ENCODE results near the gene GABBR1.

The GABBR1 gene

GRCh38 chr6:29641430-29642148 lies 8.6 kb upstream of the GABBR1 start:
- H3K27me3 Mint-ChIP-seq = no peaks in the 10 kb centered on the region
- peak overlapping the region; percentile 33 for H3K27ac Mint-ChIP-seq
- H3K36me3 Mint-ChIP-seq = no peaks in the 10 kb centered on the region
- no peaks in the 10 kb centered on the region for H3K9me3 Mint-ChIP-seq
- H3K4me3 Mint-ChIP-seq = no peak overlapping the region
- peaks cover 7 to 9% of the 10 kb centered on the region in 2 donors for H3K4me1 Mint-ChIP-seq
- DNase-seq (no peak), ATAC-seq (replicated peaks) (peak; percentile 16 to 33)

- Mint-ChIP-seq H3K27ac (no peak overlapping the region), H3K4me1 (peaks cover 23 to 37% of the 10 kb centered on the region in 2 donors), H3K36me3 (no peaks in the 10 kb centered on the region), H3K4me3 (no peak overlapping the region), H3K9me3 (no peaks in the 10 kb centered on the region), H3K27me3 (no peaks in the 10 kb centered on the region)
- ATAC-seq (replicated peaks) (no peak), DNase-seq (no peak)
These were observed 4.3 kb upstream of the GABBR1 start for GRCh38 chr6:29637247-29637646.

GRCh38 chr6:29633534-29633905 lies 537 bp upstream of the GABBR1 start:
- ATAC-seq (replicated peaks) = peak; percentile 1 to 10
- no peaks in the 10 kb centered on the region for H3K9me3 Mint-ChIP-seq
- DNase-seq = no peak
- H3K4me1 Mint-ChIP-seq = peaks cover 35 to 65% of the 10 kb centered on the region in 2 donors
- H3K36me3 Mint-ChIP-seq = no peaks in the 10 kb centered on the region
- no peaks in the 10 kb centered on the region for H3K27me3 Mint-ChIP-seq
- peak overlapping the region; percentile 87 to 92 for H3K4me3 Mint-ChIP-seq
- peak overlapping the region; percentile 87 for H3K27ac Mint-ChIP-seq

- Mint-ChIP-seq H3K4me3 (peak overlapping the region; percentile 87 to 92), H3K36me3 (no peaks in the 10 kb centered on the region), H3K9me3 (no peaks in the 10 kb centered on the region), H3K27me3 (no peaks in the 10 kb centered on the region), H3K27ac (peak overlapping the region; percentile 31), H3K4me1 (peaks cover 36 to 70% of the 10 kb centered on the region in 2 donors)
- DNase-seq = peak; percentile 37
- peak; percentile 36 to 56 for ATAC-seq (replicated peaks)
These were observed 887 bp downstream of the GABBR1 start for GRCh38 chr6:29631860-29632731.

GRCh38 chr6:29631209-29631810 lies 1.7 kb downstream of the GABBR1 start:
- H3K27ac Mint-ChIP-seq = no peak overlapping the region
- H3K4me3 Mint-ChIP-seq = peak overlapping the region; percentile 87 to 92
- no peak for ATAC-seq (replicated peaks)
- no peaks in the 10 kb centered on the region for H3K36me3 Mint-ChIP-seq
- no peaks in the 10 kb centered on the region for H3K27me3 Mint-ChIP-seq
- H3K9me3 Mint-ChIP-seq = no peaks in the 10 kb centered on the region
- DNase-seq = no peak
- peaks cover 37 to 70% of the 10 kb centered on the region in 2 donors for H3K4me1 Mint-ChIP-seq

- Mint-ChIP-seq H3K4me1 (peaks cover 38 to 61% of the 10 kb centered on the region in 2 donors), H3K36me3 (no peaks in the 10 kb centered on the region), H3K27me3 (no peaks in the 10 kb centered on the region), H3K4me3 (no peak overlapping the region), H3K9me3 (no peaks in the 10 kb centered on the region), H3K27ac (no peak overlapping the region)
- no peak for DNase-seq
- ATAC-seq (replicated peaks) = no peak
These were observed 2.7 kb downstream of the GABBR1 start for GRCh38 chr6:29630315-29630714.

GRCh38 chr6:29629571-29629970 lies 3.4 kb downstream of the GABBR1 start:
- H3K9me3 Mint-ChIP-seq = no peaks in the 10 kb centered on the region
- peaks cover 38 to 59% of the 10 kb centered on the region in 2 donors for H3K4me1 Mint-ChIP-seq
- H3K27me3 Mint-ChIP-seq = no peaks in the 10 kb centered on the region
- ATAC-seq (replicated peaks) = no peak
- no peak for DNase-seq
- no peak overlapping the region for H3K4me3 Mint-ChIP-seq
- H3K36me3 Mint-ChIP-seq = no peaks in the 10 kb centered on the region
- H3K27ac Mint-ChIP-seq = no peak overlapping the region

- Mint-ChIP-seq H3K27ac (peak overlapping the region; percentile 66), H3K4me3 (peak overlapping the region; percentile 86 to 92), H3K4me1 (peaks cover 31 to 50% of the 10 kb centered on the region in 2 donors), H3K27me3 (no peaks in the 10 kb centered on the region), H3K36me3 (peaks cover 4 to 5% of the 10 kb centered on the region in 2 donors), H3K9me3 (no peaks in the 10 kb centered on the region)
- DNase-seq (peak; percentile 41), ATAC-seq (replicated peaks) (peak; percentile 47 to 48)
These were observed 4.3 kb downstream of the GABBR1 start for GRCh38 chr6:29628419-29629281.

GRCh38 chr6:29627755-29628418 lies 5.1 kb downstream of the GABBR1 start:
- ATAC-seq (replicated peaks) = peak; percentile 24 to 26
- Mint-ChIP-seq H3K4me3 (peak overlapping the region; percentile 86 to 92), H3K4me1 (peaks cover 25 to 43% of the 10 kb centered on the region in 2 donors)

GRCh38 chr6:29626948-29627754 lies 5.8 kb downstream of the GABBR1 start:
- no peak for ATAC-seq (replicated peaks)
- peak overlapping the region; percentile 86 to 92 for H3K4me3 Mint-ChIP-seq
- H3K36me3 Mint-ChIP-seq = peaks cover 9 to 17% of the 10 kb centered on the region in 2 donors
- peaks cover 25 to 41% of the 10 kb centered on the region in 2 donors for H3K4me1 Mint-ChIP-seq
- no peak for DNase-seq
- no peaks in the 10 kb centered on the region for H3K27me3 Mint-ChIP-seq
- H3K9me3 Mint-ChIP-seq = no peaks in the 10 kb centered on the region
- H3K27ac Mint-ChIP-seq = no peak overlapping the region

More at GRCh38 chr6:29627755-29628418, 5.1 kb downstream of the GABBR1 start:
- Mint-ChIP-seq H3K36me3 (peaks cover 6 to 9% of the 10 kb centered on the region in 2 donors), H3K27ac (peak overlapping the region; percentile 66), H3K27me3 (no peaks in the 10 kb centered on the region), H3K9me3 (no peaks in the 10 kb centered on the region)
- DNase-seq = peak; percentile 26

GRCh38 chr6:29625337-29625930 lies 7.5 kb downstream of the GABBR1 start:
- peaks cover 17 to 24% of the 10 kb centered on the region in 2 donors for H3K4me1 Mint-ChIP-seq
- H3K9me3 Mint-ChIP-seq = no peaks in the 10 kb centered on the region
- H3K4me3 Mint-ChIP-seq = no peak overlapping the region
- H3K27me3 Mint-ChIP-seq = no peaks in the 10 kb centered on the region
- no peak overlapping the region for H3K27ac Mint-ChIP-seq
- DNase-seq (no peak), ATAC-seq (replicated peaks) (no peak)
- H3K36me3 Mint-ChIP-seq = peaks cover 17 to 29% of the 10 kb centered on the region in 2 donors

- no peaks in the 10 kb centered on the region for H3K9me3 Mint-ChIP-seq
- no peak for DNase-seq
- H3K27ac Mint-ChIP-seq = no peak overlapping the region
- ATAC-seq (replicated peaks) = no peak
- H3K4me1 Mint-ChIP-seq = peaks cover 15 to 16% of the 10 kb centered on the region in 2 donors
- no peak overlapping the region for H3K4me3 Mint-ChIP-seq
- peaks cover 21 to 35% of the 10 kb centered on the region in 2 donors for H3K36me3 Mint-ChIP-seq
- no peaks in the 10 kb centered on the region for H3K27me3 Mint-ChIP-seq
These were observed 8.4 kb downstream of the GABBR1 start for GRCh38 chr6:29624520-29624961.

All from stimulated activated naive B cell treated with anti-CD40 and anti-IgM and Interleukin-4, amounts not matched to agents 10 μg/mL and 1 μg/mL and 100 μg/mL, for 72 hours (primary cell).